K562 (cell line): ENCODE data around the gene RBMS3. TPM values are rescaled to one million over a fixed set of nuclear protein-coding genes. Genes with fewer than 3 reads are reported as not detected.
A peak's percentile ranks its signal among the peaks of the same experiment; 100 is the strongest.

Experiments
- ATAC-seq: fragments of 200-7000 bp; cut with Tn5 transposase; 3 replicates; pipeline ENCODE4 v1.9.1; 2020; ENCODE audit warnings: moderate library complexity
- BruUV-seq: library from RNA; stranded (reverse); fragments of 400-500 nt; replicated peaks from 2 replicates; lab custom pipeline; 2021; lab: Mats Ljungman, UMichigan
- CTCF ChIA-PET: fragments of 300-600 bp; formaldehyde crosslinking; extraction: SDS; loops from one replicate; lab custom pipeline; 2021; ENCODE audit warnings: low intra/inter-chr PET ratio; lab: Yijun Ruan, JAX
- POLR2A ChIA-PET: fragments of 300-600, 350-650 bp; sonication (Branson Sonifier 250); formaldehyde crosslinking; extraction: SDS; loops from one replicate; lab custom pipeline; 2021; ENCODE audit warnings: antibody characterized with exemption, inconsistent platforms; lab: Yijun Ruan, JAX
- DNase-seq, 4 experiments: peaks; one replicate each; pipeline versions ENCODE4 v3.0.0 to v3.0.0-alpha.2; 2011 to 2018; ENCODE audit warnings: low spot score in 3 of 4, mixed read lengths in 3 of 4; ENCODE audit errors: extremely low read depth in 1 of 4
- FAIRE-seq: peaks from 2 replicates; lab custom pipeline; 2011; peaks lifted over from hg19 to GRCh38; lab: Jason Lieb, UNC
- H2AFZ ChIP-seq: 2 replicates; pipeline ENCODE4 v1.6.0; 2011; ENCODE audit warnings: low read depth, low read length, control low read depth, inconsistent platforms
- H3K27ac ChIP-seq: fragments of 200-600 bp; 3 replicates; pipeline ENCODE4 v1.8.0; 2011; ENCODE audit warnings: low read depth, mild to moderate bottlenecking, control low read depth, inconsistent platforms, low read length, moderate library complexity, mixed read lengths; ENCODE audit errors: extremely low read depth
- H3K27me3 ChIP-seq, 2 experiments: fragments of 300-600 bp in 1 of 2; 2 replicates in 1 of 2; 3 replicates in 1 of 2; pipeline versions ENCODE4 v1.6.0 to v1.8.0; 2011; ENCODE audit warnings: inconsistent platforms in 2 of 2, low read length in 2 of 2, mild to moderate bottlenecking in 1 of 2, mixed read lengths in 1 of 2, moderate library complexity in 1 of 2; ENCODE audit not compliant: control insufficient read depth in 2 of 2, insufficient read depth in 2 of 2
- H3K36me3 ChIP-seq: fragments of 300-600 bp; 3 replicates; pipeline ENCODE4 v1.8.0; 2011; ENCODE audit warnings: mild to moderate bottlenecking, low read length, inconsistent platforms; ENCODE audit not compliant: control insufficient read depth, insufficient read depth
- H3K4me1 ChIP-seq, 2 experiments: fragments of 200-600 bp in 1 of 2; replicated peaks in 1 of 2; 2 replicates in 1 of 2; 3 replicates in 1 of 2; pipeline versions ENCODE4 v1.5.1 to v1.8.0; 2011; ENCODE audit warnings: inconsistent platforms in 2 of 2, low read length in 2 of 2, mild to moderate bottlenecking in 1 of 2, mixed read lengths in 1 of 2, moderate library complexity in 1 of 2; ENCODE audit not compliant: control insufficient read depth in 2 of 2, insufficient read depth in 2 of 2
- H3K4me2 ChIP-seq: 2 replicates; pipeline ENCODE4 v1.6.1; 2011; ENCODE audit warnings: low read length, control low read depth, inconsistent platforms, mixed read lengths; ENCODE audit not compliant: insufficient read depth
- H3K4me3 ChIP-seq: fragments of 200-600 bp; sonication (generic), shearing (Covaris generic); 2 replicates; pipeline ENCODE4 v1.5.1; 2016; ENCODE audit warnings: control low read depth, inconsistent platforms
- H3K79me2 ChIP-seq: fragments of 200-600 bp; 3 replicates; pipeline ENCODE4 v1.8.0; 2011; ENCODE audit warnings: low read length, inconsistent platforms; ENCODE audit not compliant: control insufficient read depth, insufficient read depth
- H3K9ac ChIP-seq, 2 experiments: 2 replicates each; pipeline versions ENCODE4 v1.6.0 to v1.6.1; 2011; ENCODE audit warnings: low read depth in 2 of 2, low read length in 2 of 2, control low read depth in 1 of 2, inconsistent platforms in 1 of 2, mild to moderate bottlenecking in 1 of 2, mixed read lengths in 1 of 2; ENCODE audit not compliant: insufficient read depth in 1 of 2
- H3K9me1 ChIP-seq: one replicate; pipeline ENCODE4 v1.6.0; 2011; ENCODE audit warnings: inconsistent platforms, mild to moderate bottlenecking, low read length, moderate library complexity; ENCODE audit not compliant: control insufficient read depth, insufficient read depth
- H3K9me3 ChIP-seq: replicated peaks from 2 replicates; pipeline ENCODE4 v1.5.1; 2011; ENCODE audit warnings: low read depth, low read length, inconsistent platforms; ENCODE audit not compliant: control insufficient read depth, insufficient read depth
- H4K20me1 ChIP-seq: replicated peaks from 2 replicates; pipeline ENCODE4 v1.6.1; 2011; ENCODE audit warnings: low read length, inconsistent platforms, mixed read lengths; ENCODE audit not compliant: control insufficient read depth, insufficient read depth
- MAFF ChIP-seq: IDR thresholded peaks from 2 replicates; pipeline ENCODE4 v1.6.1; 2012; ENCODE audit warnings: low read length, improper control_type of control experiment
- MAFG ChIP-seq: fragments of 450-650 bp; conservative IDR thresholded peaks from 2 replicates; pipeline ENCODE4 v1.6.1; 2016; ENCODE audit warnings: missing genetic modification characterization, missing compliant biosample characterization
- NFE2 ChIP-seq: IDR thresholded peaks from 2 replicates; pipeline ENCODE4 v1.6.1; 2014; ENCODE audit warnings: antibody characterized with exemption, low read depth
- NFE2L1 ChIP-seq: fragments of 450-650 bp; IDR thresholded peaks from 2 replicates; pipeline ENCODE4 v1.6.1; 2016; ENCODE audit warnings: missing genetic modification characterization, low read depth, mild to moderate bottlenecking, missing compliant biosample characterization, moderate library complexity, borderline replicate concordance
- PTTG1 ChIP-seq: fragments of 450-650 bp; IDR thresholded peaks from 2 replicates; pipeline ENCODE4 v1.6.1; 2016; ENCODE audit warnings: low read depth, mild to moderate bottlenecking, missing genetic modification characterization, missing compliant biosample characterization
- PURB ChIP-seq: sonication (generic); formaldehyde crosslinking; IDR thresholded peaks from 2 replicates; pipeline ENCODE4 v1.9.0; 2021; ENCODE audit warnings: low read depth, mild to moderate bottlenecking, missing genetic modification reagents
- SMARCC2 ChIP-seq: fragments of 450-650 bp; IDR thresholded peaks from 2 replicates; pipeline ENCODE4 v1.6.1; 2017; ENCODE audit warnings: antibody characterized with exemption, moderate library complexity, mild to moderate bottlenecking, low read depth
- SNIP1 ChIP-seq: fragments of 450-650 bp; IDR thresholded peaks from 2 replicates; pipeline ENCODE4 v1.7.1; 2017; ENCODE audit warnings: low read depth, mild to moderate bottlenecking
- ZFPM2 ChIP-seq: fragments of 250-450 bp; sonication (Bioruptor Pico); IDR thresholded peaks from 2 replicates; pipeline ENCODE4 v1.5.1; 2022; ENCODE audit warnings: mild to moderate bottlenecking
- WGBS: fragments of 100-300 bp; shearing (Covaris generic); methylation state at CpG from one replicate; pipeline ENCODE4 v1.1.6; 2016; ENCODE audit warnings: low coverage, mixed read lengths; ENCODE audit not compliant: insufficient coverage; ENCODE audit errors: missing lambda C conversion rate; 5-methylcytosine and 5-hydroxymethylcytosine counted together
- in situ Hi-C: fragments of 300-500 bp; cut with MboI; formaldehyde crosslinking; loops from 4 replicates; pipeline ENCODE4 v1.15.0; 2018; ENCODE audit warnings: inconsistent platforms, mixed read lengths
- intact Hi-C: fragments of 100-400 bp; cut with micrococcal nuclease; formaldehyde crosslinking; loops from 2 replicates; pipeline ENCODE4 v1.14.2; 2022
- polyA plus RNA-seq, 8 experiments: library from polyadenylated mRNA; depleted of rRNA in 4 of 8; stranded (reverse) in 5 of 8; unstranded in 3 of 8; fragments of >200 nt; fragmentation: Nextera tagmentation in 2 of 8; fragmentation: Illumina TruSeq in 1 of 8; extraction: Ambion mirVana in 2 of 8; extraction: Trizol in 1 of 8; gene quantifications; 2 replicates each; pipeline versions ENCODE4 v1.2.1 to v1.2.3, GENCODE V29; 2011 to 2014; ENCODE audit warnings: inconsistent platforms in 1 of 8, missing spikeins in 1 of 8
- total RNA-seq, 7 experiments: library from RNA; depleted of rRNA in 6 of 7; stranded (reverse); fragments of >200 nt in 6 of 7; fragmentation: Illumina TruSeq in 2 of 7; extraction: Trizol in 2 of 7; gene quantifications; 2 replicates each; pipeline versions ENCODE4 v1.2.1 to v1.2.3, GENCODE V29; 2011 to 2021; ENCODE audit warnings: low replicate concordance in 1 of 7
- TF ChIP-seq, protein P1 (sequence below): fragments of 450-650 bp; IDR thresholded peaks from 2 replicates; pipeline ENCODE4 v1.6.1; 2018; ENCODE audit warnings: mild to moderate bottlenecking, low read depth; ENCODE audit not compliant: partially characterized antibody
- TF ChIP-seq, protein P2 (sequence below): fragments of 450-650 bp; IDR thresholded peaks from 2 replicates; pipeline ENCODE4 v1.6.1; 2016

RBMS3 gene
- total and polyA plus RNA-seq, 9 of the 15 experiments (the other 6 are each of a cell fraction or from before 2014, with no cell fraction given) = 0.20 TPM; not detected in 8

DNA sequence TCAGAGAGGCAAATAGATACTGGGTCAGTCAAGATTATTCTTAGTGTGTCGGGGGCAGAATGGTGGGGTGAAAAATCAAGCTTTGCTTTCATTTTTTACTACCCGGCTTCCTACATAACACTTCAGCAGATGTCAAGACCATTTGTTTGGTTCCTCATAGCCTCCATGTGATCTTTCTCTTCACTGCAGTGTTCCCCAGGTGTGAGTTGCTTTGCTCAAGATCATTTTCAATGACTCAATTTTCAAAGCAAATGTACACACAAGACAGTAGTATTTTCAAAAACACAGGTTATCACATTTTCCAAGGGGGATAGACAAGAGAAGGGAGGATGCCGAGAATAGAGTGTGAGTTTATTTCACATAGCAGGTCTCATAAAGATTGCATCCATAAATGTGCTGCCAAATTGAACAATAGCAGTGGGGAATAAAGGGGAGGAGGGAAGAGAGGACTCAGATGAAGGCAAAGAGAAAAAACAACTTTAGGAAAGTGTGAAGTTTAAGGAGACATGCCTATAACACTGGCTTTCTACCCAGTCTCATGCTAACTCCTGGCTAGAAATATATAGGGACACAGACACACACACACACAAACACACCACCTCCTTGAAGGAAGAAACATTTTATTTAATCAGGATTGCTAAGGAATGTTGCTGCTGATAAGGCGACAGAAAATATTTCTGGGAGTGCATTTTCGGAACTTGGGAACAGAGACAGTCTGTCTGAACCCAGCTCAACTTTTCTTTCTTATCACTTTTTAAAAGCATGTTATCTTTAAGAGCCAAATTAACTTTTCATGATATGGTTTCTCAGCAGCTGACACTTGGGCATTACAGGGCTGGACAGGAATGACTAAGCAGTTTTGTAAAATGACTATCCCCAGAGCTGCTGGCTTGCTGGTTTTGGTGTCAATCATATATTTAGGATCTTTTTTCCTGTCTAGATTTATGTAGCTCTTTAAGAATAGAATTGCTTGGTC is 402.4 kb downstream of the RBMS3 start:
- no peaks in the 10 kb centered on the region for H3K4me1 ChIP-seq
- H2AFZ ChIP-seq = no peak overlapping the region
- no peak for FAIRE-seq
- H3K4me3 ChIP-seq = no peak overlapping the region
- no peak overlapping the region for H3K27ac ChIP-seq
- no peaks in the 10 kb centered on the region for H3K9me1 ChIP-seq
- CTCF ChIA-PET = no interaction called here
- H3K9me3 ChIP-seq = no peaks in the 10 kb centered on the region; the same call in none of the 2 replicates
- BruUV-seq = no TSS peak
- no peak for ATAC-seq
- WGBS = 0% methylated on average over 5 of the region's 5 CpGs
- no peaks in the 10 kb centered on the region for H4K20me1 ChIP-seq
- DNase-seq = peak in 1 of 4 experiments; percentile 1
- intact Hi-C loops = no loop called here
- in situ Hi-C loops = no loop called here
- TF ChIP-seq MAFG (tag) = peak; percentile 77
- no peak for TF ChIP-seq SMARCC2
- TF ChIP-seq, protein P1, sequence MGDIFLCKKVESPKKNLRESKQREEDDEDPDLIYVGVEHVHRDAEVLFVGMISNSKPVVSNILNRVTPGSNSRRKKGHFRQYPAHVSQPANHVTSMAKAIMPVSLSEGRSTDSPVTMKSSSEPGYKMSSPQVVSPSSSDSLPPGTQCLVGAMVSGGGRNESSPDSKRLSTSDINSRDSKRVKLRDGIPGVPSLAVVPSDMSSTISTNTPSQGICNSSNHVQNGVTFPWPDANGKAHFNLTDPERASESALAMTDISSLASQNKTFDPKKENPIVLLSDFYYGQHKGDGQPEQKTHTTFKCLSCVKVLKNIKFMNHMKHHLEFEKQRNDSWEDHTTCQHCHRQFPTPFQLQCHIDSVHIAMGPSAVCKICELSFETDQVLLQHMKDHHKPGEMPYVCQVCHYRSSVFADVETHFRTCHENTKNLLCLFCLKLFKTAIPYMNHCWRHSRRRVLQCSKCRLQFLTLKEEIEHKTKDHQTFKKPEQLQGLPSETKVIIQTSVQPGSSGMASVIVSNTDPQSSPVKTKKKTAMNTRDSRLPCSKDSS = no peak
- TF ChIP-seq NFE2L1 (tag) = peak; percentile 22; the same call in 1 of the 2 replicates
- 0 out of 2 replicates have a peak, but pooled peaks have one; percentile 17 for TF ChIP-seq NFE2
- no peak for TF ChIP-seq SNIP1
- no peak for TF ChIP-seq ZFPM2 (CRISPR knock-in tag)
- TF ChIP-seq MAFF = peak; percentile 36; the same call in 1 of the 2 replicates
- no peak for TF ChIP-seq PURB
- no peak for TF ChIP-seq PTTG1 (tag)
- TF ChIP-seq, protein P2, sequence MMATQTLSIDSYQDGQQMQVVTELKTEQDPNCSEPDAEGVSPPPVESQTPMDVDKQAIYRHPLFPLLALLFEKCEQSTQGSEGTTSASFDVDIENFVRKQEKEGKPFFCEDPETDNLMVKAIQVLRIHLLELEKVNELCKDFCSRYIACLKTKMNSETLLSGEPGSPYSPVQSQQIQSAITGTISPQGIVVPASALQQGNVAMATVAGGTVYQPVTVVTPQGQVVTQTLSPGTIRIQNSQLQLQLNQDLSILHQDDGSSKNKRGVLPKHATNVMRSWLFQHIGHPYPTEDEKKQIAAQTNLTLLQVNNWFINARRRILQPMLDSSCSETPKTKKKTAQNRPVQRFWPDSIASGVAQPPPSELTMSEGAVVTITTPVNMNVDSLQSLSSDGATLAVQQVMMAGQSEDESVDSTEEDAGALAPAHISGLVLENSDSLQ = peak; percentile 48
- TF ChIP-seq, all 486 proteins: peak for 5
- Histone ChIP-seq H3K4me2 (no peak overlapping the region), H3K79me2 (no peaks in the 10 kb centered on the region), H3K27me3 (no peaks in the 10 kb centered on the region), H3K9ac (no peak overlapping the region), H3K36me3 (no peaks in the 10 kb centered on the region)
- POLR2A ChIA-PET = no interaction called here
